H9 (cell line): ENCODE measurements around the gene RUNX1. TPM values are rescaled to one million over a fixed set of nuclear protein-coding genes. Genes with fewer than 3 reads are reported as not detected.
A peak's percentile ranks its signal among the peaks of the same experiment; 100 is the strongest.

ENCODE experiments used
- DNase-seq: peaks from one replicate; pipeline ENCODE4 v3.0.0-alpha.2; 2017
- H2AFZ ChIP-seq: one replicate; pipeline ENCODE4 v1.6.1; 2013; ENCODE audit warnings: mild to moderate bottlenecking, low read length, control low read depth, moderate library complexity
- H2AK5ac ChIP-seq: 2 replicates; pipeline ENCODE4 v1.6.1; 2013; ENCODE audit warnings: low read length, control low read depth, mixed read lengths; ENCODE audit not compliant: insufficient read length
- H2BK120ac ChIP-seq: one replicate; pipeline ENCODE4 v1.6.1; 2013; ENCODE audit warnings: low read depth, mild to moderate bottlenecking, low read length, control low read depth, inconsistent platforms; ENCODE audit not compliant: poor library complexity, severe bottlenecking
- H2BK12ac ChIP-seq: 2 replicates; pipeline ENCODE4 v1.6.1; 2013; ENCODE audit warnings: low read length, control low read depth, mixed read lengths, low read depth; ENCODE audit not compliant: insufficient read length
- H2BK15ac ChIP-seq: 2 replicates; pipeline ENCODE4 v1.6.1; 2013; ENCODE audit warnings: low read depth, low read length, control low read depth
- H2BK20ac ChIP-seq: one replicate; pipeline ENCODE4 v1.6.1; 2013; ENCODE audit warnings: low read depth, mild to moderate bottlenecking, low read length, control low read depth, inconsistent platforms; ENCODE audit not compliant: poor library complexity, severe bottlenecking
- H2BK5ac ChIP-seq: 2 replicates; pipeline ENCODE4 v1.6.1; 2013; ENCODE audit warnings: low read length, control low read depth, mixed read lengths; ENCODE audit not compliant: insufficient read length
- H3K14ac ChIP-seq: 2 replicates; pipeline ENCODE4 v1.6.1; 2013; ENCODE audit warnings: low read length, control low read depth; ENCODE audit not compliant: insufficient read depth
- H3K18ac ChIP-seq: 2 replicates; pipeline ENCODE4 v1.6.1; 2013; ENCODE audit warnings: low read depth, mild to moderate bottlenecking, mixed read lengths, low read length, control low read depth; ENCODE audit not compliant: insufficient read length
- H3K23ac ChIP-seq: 2 replicates; pipeline ENCODE4 v1.6.1; 2013; ENCODE audit warnings: low read length, control low read depth, mixed read lengths, low read depth; ENCODE audit not compliant: insufficient read length
- H3K23me2 ChIP-seq: 2 replicates; pipeline ENCODE4 v1.6.1; 2013; ENCODE audit warnings: low read depth, mild to moderate bottlenecking, mixed read lengths, low read length, control low read depth; ENCODE audit not compliant: insufficient read length, poor library complexity, severe bottlenecking
- H3K27ac ChIP-seq: 2 replicates; pipeline ENCODE4 v1.5.1; 2013; ENCODE audit warnings: low read length, control low read depth, mixed read lengths, low read depth; ENCODE audit not compliant: insufficient read length
- H3K27me3 ChIP-seq: 2 replicates; pipeline ENCODE4 v1.6.1; 2013; ENCODE audit warnings: low read length, control low read depth, inconsistent platforms; ENCODE audit not compliant: insufficient read depth
- H3K4ac ChIP-seq: 2 replicates; pipeline ENCODE4 v1.6.1; 2013; ENCODE audit warnings: low read depth, mild to moderate bottlenecking, control low read depth, inconsistent platforms, low read length, moderate library complexity
- H3K4me1 ChIP-seq: 2 replicates; pipeline ENCODE4 v1.6.1; 2013; ENCODE audit warnings: low read length, control low read depth, inconsistent platforms; ENCODE audit not compliant: insufficient read depth
- H3K4me2 ChIP-seq: 2 replicates; pipeline ENCODE4 v1.6.1; 2013; ENCODE audit warnings: low read length, control low read depth, mixed read lengths; ENCODE audit not compliant: insufficient read length, insufficient read depth
- H3K56ac ChIP-seq: 2 replicates; pipeline ENCODE4 v1.6.1; 2013; ENCODE audit warnings: low read depth, mild to moderate bottlenecking, mixed read lengths, low read length, control low read depth; ENCODE audit not compliant: insufficient read length
- H3K79me1 ChIP-seq: 2 replicates; pipeline ENCODE4 v1.6.1; 2013; ENCODE audit warnings: low read depth, mild to moderate bottlenecking, moderate library complexity, low read length, control low read depth, inconsistent platforms; ENCODE audit not compliant: insufficient read depth, poor library complexity, severe bottlenecking
- H3K79me2 ChIP-seq: 2 replicates; pipeline ENCODE4 v1.6.1; 2013; ENCODE audit warnings: low read length, control low read depth, inconsistent platforms; ENCODE audit not compliant: insufficient read depth
- H3K9ac ChIP-seq: 2 replicates; pipeline ENCODE4 v1.6.1; 2013; ENCODE audit warnings: low read length, control low read depth, mixed read lengths; ENCODE audit not compliant: insufficient read length; ENCODE audit errors: extremely low read depth
- H3K9me3 ChIP-seq: one replicate; pipeline ENCODE4 v1.6.1; 2013; ENCODE audit warnings: low read depth, low read length, inconsistent platforms; ENCODE audit not compliant: control insufficient read depth
- H3T11ph ChIP-seq: one replicate; pipeline ENCODE4 v1.6.1; 2013; ENCODE audit warnings: mild to moderate bottlenecking, low read length, control low read depth, inconsistent platforms
- H4K20me1 ChIP-seq: one replicate; pipeline ENCODE4 v1.6.1; 2013; ENCODE audit not compliant: control insufficient read depth, insufficient read length, insufficient read depth
- H4K5ac ChIP-seq: 2 replicates; pipeline ENCODE4 v1.6.1; 2013; ENCODE audit warnings: low read depth, mild to moderate bottlenecking, mixed read lengths, low read length, control low read depth; ENCODE audit not compliant: insufficient read length
- H4K8ac ChIP-seq: replicated peaks from 2 replicates; pipeline ENCODE4 v1.6.1; 2013; ENCODE audit warnings: low read length, control low read depth, mixed read lengths, low read depth; ENCODE audit not compliant: insufficient read length
- H4K91ac ChIP-seq: 2 replicates; pipeline ENCODE4 v1.6.1; 2013; ENCODE audit warnings: low read depth, mild to moderate bottlenecking, moderate library complexity, mixed read lengths, low read length, control low read depth; ENCODE audit not compliant: insufficient read length
- H3K27ac Mint-ChIP-seq, 3 experiments: 2 replicates in 2 of 3; 3 replicates in 1 of 3; pipeline ENCODE4 v1.8.0; 2020 to 2021; ENCODE audit warnings: mixed read lengths in 3 of 3, mild to moderate bottlenecking in 1 of 3, moderate library complexity in 1 of 3
- H3K27me3 Mint-ChIP-seq: 2 replicates; pipeline ENCODE4 v1.8.0; 2021; ENCODE audit warnings: low read depth, mild to moderate bottlenecking, moderate library complexity, mixed read lengths
- H3K36me3 Mint-ChIP-seq, 3 experiments: 2 replicates in 2 of 3; 3 replicates in 1 of 3; pipeline ENCODE4 v1.8.0; 2020 to 2021; ENCODE audit warnings: low read depth in 3 of 3, mixed read lengths in 3 of 3; ENCODE audit not compliant: insufficient read depth in 1 of 3
- H3K4me1 Mint-ChIP-seq, 2 experiments: 2 replicates each; pipeline ENCODE4 v1.8.0; 2020; ENCODE audit warnings: mixed read lengths in 2 of 2
- H3K4me3 Mint-ChIP-seq, 2 experiments: 2 replicates in 1 of 2; 3 replicates in 1 of 2; pipeline ENCODE4 v1.8.0; 2020 to 2021; ENCODE audit warnings: mild to moderate bottlenecking in 2 of 2, mixed read lengths in 2 of 2, moderate library complexity in 1 of 2
- H3K9me3 Mint-ChIP-seq, 2 experiments: 2 replicates in 1 of 2; 3 replicates in 1 of 2; pipeline ENCODE4 v1.8.0; 2020; ENCODE audit warnings: mild to moderate bottlenecking in 2 of 2, mixed read lengths in 2 of 2, moderate library complexity in 1 of 2
- CTCF ChIP-seq: fragments of 200-600 bp; sonication (generic); conservative IDR thresholded peaks from 3 replicates; pipeline ENCODE4 v1.8.0; 2021; ENCODE audit warnings: antibody characterized with exemption, mild to moderate bottlenecking
- WGBS: extraction: QIAGEN DNeasy Blood & Tissue Kit; methylation state at CpG from one replicate; pipeline ENCODE4 v1.1.7; 2013; ENCODE audit warnings: missing lambda C conversion rate, low lambda C conversion rate, mixed read lengths; ENCODE audit not compliant: insufficient read length; ENCODE audit errors: extremely low coverage; 5-methylcytosine and 5-hydroxymethylcytosine counted together
- total RNA-seq: library from RNA; stranded (reverse); gene quantifications from 2 replicates; pipeline ENCODE4 v1.2.1, GENCODE V29; 2021

RUNX1 gene
- total RNA-seq, 1 experiment from 2014 or later, result 0.72 TPM

DNA sequence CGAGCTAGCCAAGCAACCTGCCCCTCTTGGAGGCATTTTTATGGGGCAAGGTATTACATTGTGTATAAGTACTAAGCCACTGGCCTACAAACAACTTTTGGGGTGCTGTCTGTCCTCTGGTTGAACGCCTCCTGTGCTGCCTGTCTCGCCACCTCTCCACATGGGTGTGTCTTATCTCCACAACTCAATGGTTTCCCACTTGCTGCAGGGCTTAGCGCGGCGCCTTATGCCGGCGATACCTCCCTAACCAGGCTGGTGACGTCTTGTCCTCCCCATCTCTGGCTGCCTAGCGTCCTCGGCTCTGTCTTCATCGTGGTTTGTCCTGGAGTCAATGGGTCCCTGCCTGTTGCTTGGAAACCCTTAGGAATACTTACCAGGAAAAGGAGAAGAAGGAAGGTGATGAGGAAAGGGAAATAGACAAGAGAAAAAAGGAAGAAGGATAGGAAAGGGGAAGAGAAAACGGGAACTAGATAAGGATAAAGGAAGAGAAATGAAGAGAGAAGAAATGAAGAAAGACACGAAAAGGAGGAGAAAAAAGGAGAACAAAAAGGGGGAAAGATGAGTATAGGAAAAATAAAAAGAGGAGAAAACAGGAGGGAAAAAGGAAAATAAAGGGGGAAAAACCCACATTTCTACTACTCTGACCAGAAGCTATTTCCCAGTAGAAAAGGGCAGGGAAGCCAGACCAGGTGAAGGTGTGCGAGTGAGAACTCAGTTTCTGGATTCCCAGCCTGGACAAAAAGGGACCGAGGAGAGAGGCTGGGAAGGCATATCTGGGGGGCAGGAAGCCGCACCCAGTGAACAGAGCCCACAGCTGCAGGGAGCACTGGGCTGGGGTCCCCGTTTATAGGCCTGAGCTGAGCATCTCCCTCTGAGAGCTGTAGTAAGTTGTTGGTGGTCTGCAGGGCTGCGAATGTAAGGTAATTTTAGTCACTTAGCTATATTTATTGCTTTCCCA, 294.1 kb downstream of the RUNX1 start:
- H3K56ac ChIP-seq, result no peak overlapping the region
- no peak overlapping the region for H2BK20ac ChIP-seq
- H3K27me3 Mint-ChIP-seq, result peaks cover 3% of the 10 kb centered on the region
- H3K4ac ChIP-seq, result no peak overlapping the region
- no peaks in the 10 kb centered on the region for H3K23me2 ChIP-seq
- H4K20me1 ChIP-seq, result no peaks in the 10 kb centered on the region
- H2AK5ac ChIP-seq, result no peak overlapping the region
- no peaks in the 10 kb centered on the region for H3K36me3 Mint-ChIP-seq
- no peak overlapping the region for H2BK15ac ChIP-seq
- H3K9ac ChIP-seq, result no peak overlapping the region
- H4K5ac ChIP-seq, result no peak overlapping the region
- no peak overlapping the region for H2BK5ac ChIP-seq
- H3K4me2 ChIP-seq, result no peak overlapping the region
- WGBS, result 100% methylated on average over 2 of the region's 19 CpGs
- H2AFZ ChIP-seq, result no peak overlapping the region
- H3K18ac ChIP-seq, result no peak overlapping the region
- H3K27ac ChIP-seq, result no peak overlapping the region
- H3K14ac ChIP-seq, result no peak overlapping the region
- H3K27me3 ChIP-seq, result no peaks in the 10 kb centered on the region
- no peaks in the 10 kb centered on the region for H3K4me1 ChIP-seq
- TF ChIP-seq CTCF, result no peak
- no peak overlapping the region for H2BK120ac ChIP-seq
- H3K9me3 ChIP-seq, result no peaks in the 10 kb centered on the region
- DNase-seq, result no peak
- no peak overlapping the region for H3K23ac ChIP-seq
- no peak overlapping the region for H4K8ac ChIP-seq
- no peaks in the 10 kb centered on the region for H3K4me1 Mint-ChIP-seq
- no peak overlapping the region for H2BK12ac ChIP-seq
- no peak overlapping the region for H3T11ph ChIP-seq
- H3K79me1 ChIP-seq, result no peaks in the 10 kb centered on the region
- H4K91ac ChIP-seq, result no peak overlapping the region
- no peaks in the 10 kb centered on the region for H3K79me2 ChIP-seq
- no peak overlapping the region for H3K4me3 Mint-ChIP-seq
- H3K9me3 Mint-ChIP-seq, result no peaks in the 10 kb centered on the region; a peak in 1 of 5 replicates
- 0 out of 7 replicates have a peak overlapping the region, but pooled peaks of 1 of the 3 experiments have one; percentile 6 for H3K27ac Mint-ChIP-seq
